ENCODE results near the gene NPTX1.

The NPTX1 gene

GRCh38 chr17:80513892-80514291 is 37.5 kb upstream of the NPTX1 start:
- no peak for TF ChIP-seq TAF1 (IDR thresholded peaks at IDR 0.05; ENCODE audit: borderline replicate concordance, insufficient read depth, low read length)
- no peak for TF ChIP-seq POLR2AphosphoS5 (IDR thresholded peaks at IDR 0.05; ENCODE audit: low read depth, low read length)
- TF ChIP-seq SIN3A (IDR thresholded peaks at IDR 0.05; ENCODE audit: borderline replicate concordance, insufficient read depth, low read length): no peak
- TF ChIP-seq REST (IDR thresholded peaks at IDR 0.05; ENCODE audit: insufficient read depth in 1 of 2, low read depth in 2 of 2, low read length in 2 of 2): no peak
- TF ChIP-seq FOXP2 (optimal IDR thresholded peaks at IDR 0.05; ENCODE audit: borderline replicate concordance, extremely low read depth, extremely low read length, insufficient read depth): no peak

GRCh38 chr17:80513201-80513600 is 36.8 kb upstream of the NPTX1 start:
- no peak for TF ChIP-seq SIN3A (IDR thresholded peaks at IDR 0.05; ENCODE audit: borderline replicate concordance, insufficient read depth, low read length)
- no peak for TF ChIP-seq POLR2AphosphoS5 (IDR thresholded peaks at IDR 0.05; ENCODE audit: low read depth, low read length)
- TF ChIP-seq TAF1 (IDR thresholded peaks at IDR 0.05; ENCODE audit: borderline replicate concordance, insufficient read depth, low read length): no peak
- TF ChIP-seq FOXP2 (optimal IDR thresholded peaks at IDR 0.05; ENCODE audit: borderline replicate concordance, extremely low read depth, extremely low read length, insufficient read depth): no peak
- TF ChIP-seq REST (IDR thresholded peaks at IDR 0.05; ENCODE audit: insufficient read depth in 1 of 2, low read depth in 2 of 2, low read length in 2 of 2): no peak

- TF ChIP-seq FOXP2 (optimal IDR thresholded peaks at IDR 0.05; ENCODE audit: borderline replicate concordance, extremely low read depth, extremely low read length, insufficient read depth): no peak
- TF ChIP-seq REST (IDR thresholded peaks at IDR 0.05; ENCODE audit: insufficient read depth in 1 of 2, low read depth in 2 of 2, low read length in 2 of 2): no peak
- TF ChIP-seq SIN3A (IDR thresholded peaks at IDR 0.05; ENCODE audit: borderline replicate concordance, insufficient read depth, low read length): no peak
- TF ChIP-seq TAF1 (IDR thresholded peaks at IDR 0.05; ENCODE audit: borderline replicate concordance, insufficient read depth, low read length): no peak
- no peak for TF ChIP-seq POLR2AphosphoS5 (IDR thresholded peaks at IDR 0.05; ENCODE audit: low read depth, low read length)
Measured at GRCh38 chr17:80512233-80512632, 35.8 kb upstream of the NPTX1 start.

GRCh38 chr17:80511222-80512180 is 35.1 kb upstream of the NPTX1 start:
- TF ChIP-seq REST (IDR thresholded peaks at IDR 0.05; ENCODE audit: insufficient read depth in 1 of 2, low read depth in 2 of 2, low read length in 2 of 2): no peak
- no peak for TF ChIP-seq TAF1 (IDR thresholded peaks at IDR 0.05; ENCODE audit: borderline replicate concordance, insufficient read depth, low read length)
- no peak for TF ChIP-seq SIN3A (IDR thresholded peaks at IDR 0.05; ENCODE audit: borderline replicate concordance, insufficient read depth, low read length)
- TF ChIP-seq POLR2AphosphoS5 (IDR thresholded peaks at IDR 0.05; ENCODE audit: low read depth, low read length): no peak
- TF ChIP-seq FOXP2 (optimal IDR thresholded peaks at IDR 0.05; ENCODE audit: borderline replicate concordance, extremely low read depth, extremely low read length, insufficient read depth): no peak
